ENCODE data around the gene SHB.

SHB gene

DNA sequence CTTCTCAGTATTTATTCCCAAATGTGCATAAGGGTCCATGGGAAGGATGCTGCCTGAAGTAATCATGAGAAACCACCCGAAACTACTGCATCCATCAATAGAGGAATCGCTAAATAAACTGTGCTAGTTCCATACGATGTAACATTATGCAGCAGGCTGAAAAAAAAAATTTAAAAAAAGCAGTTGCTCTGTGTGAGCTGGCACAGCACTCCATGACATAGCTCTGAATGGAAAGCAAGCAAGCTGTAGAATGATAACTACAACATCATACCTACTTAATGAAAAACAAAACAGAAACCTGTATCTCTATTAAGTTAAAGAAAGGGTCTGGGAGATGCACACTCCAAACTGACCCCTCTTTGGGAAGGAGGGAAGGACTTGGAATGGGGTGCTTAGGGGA, 49.3 kb downstream of the SHB start:
- no peak for TF ChIP-seq ZFX (IDR thresholded peaks at IDR 0.05; ENCODE audit: borderline replicate concordance)
- TF ChIP-seq, protein P1, sequence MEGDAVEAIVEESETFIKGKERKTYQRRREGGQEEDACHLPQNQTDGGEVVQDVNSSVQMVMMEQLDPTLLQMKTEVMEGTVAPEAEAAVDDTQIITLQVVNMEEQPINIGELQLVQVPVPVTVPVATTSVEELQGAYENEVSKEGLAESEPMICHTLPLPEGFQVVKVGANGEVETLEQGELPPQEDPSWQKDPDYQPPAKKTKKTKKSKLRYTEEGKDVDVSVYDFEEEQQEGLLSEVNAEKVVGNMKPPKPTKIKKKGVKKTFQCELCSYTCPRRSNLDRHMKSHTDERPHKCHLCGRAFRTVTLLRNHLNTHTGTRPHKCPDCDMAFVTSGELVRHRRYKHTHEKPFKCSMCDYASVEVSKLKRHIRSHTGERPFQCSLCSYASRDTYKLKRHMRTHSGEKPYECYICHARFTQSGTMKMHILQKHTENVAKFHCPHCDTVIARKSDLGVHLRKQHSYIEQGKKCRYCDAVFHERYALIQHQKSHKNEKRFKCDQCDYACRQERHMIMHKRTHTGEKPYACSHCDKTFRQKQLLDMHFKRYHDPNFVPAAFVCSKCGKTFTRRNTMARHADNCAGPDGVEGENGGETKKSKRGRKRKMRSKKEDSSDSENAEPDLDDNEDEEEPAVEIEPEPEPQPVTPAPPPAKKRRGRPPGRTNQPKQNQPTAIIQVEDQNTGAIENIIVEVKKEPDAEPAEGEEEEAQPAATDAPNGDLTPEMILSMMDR (IDR thresholded peaks at IDR 0.05), result no peak
- no peak overlapping the region for H3K27ac ChIP-seq

DNA sequence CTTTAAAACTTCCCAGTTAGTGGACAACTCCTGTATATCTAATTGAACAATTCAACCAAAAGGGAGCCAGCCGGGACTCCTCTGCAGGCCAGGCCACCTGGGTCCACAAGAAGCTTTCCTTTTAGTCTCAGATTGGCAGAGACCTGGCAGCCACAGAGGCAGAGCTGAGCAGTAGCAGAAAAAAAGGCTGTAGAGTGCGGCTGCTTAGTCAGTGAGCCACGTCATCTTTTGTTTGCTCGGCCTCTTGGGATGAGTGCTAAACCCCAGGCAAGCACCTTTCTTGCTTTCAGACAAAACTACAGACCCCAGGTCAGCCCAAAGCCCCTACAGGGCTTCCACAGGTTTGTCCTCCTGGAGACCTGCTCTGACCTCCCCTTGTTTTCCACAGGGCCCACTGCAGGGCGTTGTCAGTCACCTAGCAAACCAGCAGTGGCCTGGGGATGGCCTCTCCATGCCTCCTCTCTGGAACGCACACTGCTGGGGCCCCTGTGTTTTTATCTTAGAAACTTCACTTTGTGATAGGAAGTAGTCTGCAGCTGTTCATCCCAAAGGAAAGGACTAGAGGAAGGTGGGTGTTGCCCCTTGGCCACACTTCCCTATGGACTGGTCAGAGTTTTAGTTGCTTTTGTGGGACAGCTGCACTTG, 49.9 kb downstream of the SHB start:
- TF ChIP-seq, protein P1 (IDR thresholded peaks at IDR 0.05), result no peak
- no peak for TF ChIP-seq ZFX (IDR thresholded peaks at IDR 0.05; ENCODE audit: borderline replicate concordance)

DNA sequence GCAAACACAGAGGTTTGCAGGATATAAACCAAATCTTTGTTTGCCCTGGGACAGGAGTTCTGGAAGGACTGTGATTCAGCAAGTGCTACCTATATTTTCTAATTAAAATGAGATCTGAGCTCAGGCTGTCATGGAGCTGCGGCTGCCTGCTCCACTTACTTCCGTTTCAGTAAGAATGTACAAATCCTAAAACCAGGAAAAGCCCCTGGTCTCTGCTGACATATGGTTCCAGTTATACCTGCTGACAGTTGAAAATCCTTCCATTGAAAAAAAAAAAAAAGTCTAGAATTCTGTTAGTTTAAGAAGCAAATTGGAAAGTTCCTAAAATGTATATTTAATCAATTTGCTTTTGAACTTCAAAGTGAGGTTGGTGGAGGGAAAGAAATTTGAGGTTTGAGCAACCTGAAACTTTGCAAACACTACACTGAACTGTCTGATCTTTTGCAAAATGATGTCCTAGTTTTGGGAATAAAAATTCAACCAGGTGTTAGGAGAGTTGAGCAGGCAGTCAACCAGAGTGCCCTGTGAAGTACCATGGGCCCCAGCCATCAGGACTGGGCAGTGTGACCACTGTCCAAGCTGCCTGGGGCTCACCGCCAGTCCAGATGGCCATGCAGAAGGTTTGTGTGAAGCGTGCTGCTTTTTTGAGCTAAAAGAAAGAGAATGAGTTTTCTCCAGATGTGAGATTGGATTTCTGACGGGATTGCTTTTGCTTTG, 50.6 kb downstream of the SHB start:
- no peak overlapping the region for H3K27ac ChIP-seq
- TF ChIP-seq ZFX (IDR thresholded peaks at IDR 0.05; ENCODE audit: borderline replicate concordance), result no peak
- TF ChIP-seq, protein P1 (IDR thresholded peaks at IDR 0.05), result no peak

More for the DNA sequence above, 49.9 kb downstream of the SHB start:
- H3K27ac ChIP-seq, result no peak overlapping the region

DNA sequence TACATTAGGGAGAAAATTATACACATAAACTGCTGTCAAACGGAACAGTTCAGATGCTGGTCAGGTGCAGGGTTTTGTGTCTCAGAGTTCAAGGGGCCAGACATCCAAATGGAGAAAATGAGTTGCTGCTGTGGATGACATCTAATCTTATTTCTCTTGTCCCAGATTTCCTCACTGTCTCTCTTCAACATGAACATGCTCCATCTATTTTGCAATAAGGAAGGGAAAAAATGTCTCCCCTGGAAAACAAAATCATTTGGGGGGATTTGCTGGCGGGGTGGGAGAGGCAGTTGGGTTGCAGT, 51.2 kb downstream of the SHB start:
- H3K27ac ChIP-seq, result no peak overlapping the region
- TF ChIP-seq, protein P1 (IDR thresholded peaks at IDR 0.05), result no peak
- TF ChIP-seq ZFX (IDR thresholded peaks at IDR 0.05; ENCODE audit: borderline replicate concordance), result no peak

DNA sequence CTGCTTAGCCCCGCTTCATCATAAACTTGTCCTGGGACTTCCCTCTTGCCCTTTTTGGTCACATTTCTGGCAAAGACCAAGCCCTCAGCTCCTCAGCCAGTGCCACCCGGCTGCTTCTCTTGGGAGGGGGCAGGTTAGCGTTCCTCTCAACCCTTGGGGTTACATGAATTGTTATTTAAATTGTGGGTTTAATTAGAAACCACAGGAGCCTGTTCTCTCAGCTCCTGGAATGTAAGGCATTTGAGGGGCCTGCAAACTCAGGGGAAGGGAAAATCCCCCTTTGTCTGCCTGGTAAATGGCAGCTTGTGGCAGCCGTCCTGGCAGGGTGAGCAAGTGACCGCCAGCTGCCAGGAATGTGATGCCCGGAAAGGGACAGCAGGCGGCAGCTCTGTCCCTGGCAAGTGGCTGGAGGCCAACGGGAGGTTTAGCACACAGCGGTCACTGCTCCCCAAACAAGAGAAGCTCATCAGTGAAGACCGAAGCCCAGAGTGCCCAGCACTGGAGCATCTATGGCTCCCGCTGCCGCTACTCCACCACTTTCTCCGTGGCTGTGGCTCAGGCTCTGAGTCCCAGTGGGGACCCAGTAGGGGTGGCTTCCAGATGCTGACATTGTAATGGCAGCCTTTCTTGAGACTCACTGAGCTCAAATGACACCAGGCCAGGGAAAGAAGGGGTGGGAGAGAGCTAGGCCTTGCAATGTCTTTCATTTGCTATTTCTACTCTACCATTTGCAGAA, 51.7 kb downstream of the SHB start:
- H3K27ac ChIP-seq, result no peak overlapping the region
- no peak for TF ChIP-seq ZFX (IDR thresholded peaks at IDR 0.05; ENCODE audit: borderline replicate concordance)
- TF ChIP-seq, protein P1 (IDR thresholded peaks at IDR 0.05), result no peak

DNA sequence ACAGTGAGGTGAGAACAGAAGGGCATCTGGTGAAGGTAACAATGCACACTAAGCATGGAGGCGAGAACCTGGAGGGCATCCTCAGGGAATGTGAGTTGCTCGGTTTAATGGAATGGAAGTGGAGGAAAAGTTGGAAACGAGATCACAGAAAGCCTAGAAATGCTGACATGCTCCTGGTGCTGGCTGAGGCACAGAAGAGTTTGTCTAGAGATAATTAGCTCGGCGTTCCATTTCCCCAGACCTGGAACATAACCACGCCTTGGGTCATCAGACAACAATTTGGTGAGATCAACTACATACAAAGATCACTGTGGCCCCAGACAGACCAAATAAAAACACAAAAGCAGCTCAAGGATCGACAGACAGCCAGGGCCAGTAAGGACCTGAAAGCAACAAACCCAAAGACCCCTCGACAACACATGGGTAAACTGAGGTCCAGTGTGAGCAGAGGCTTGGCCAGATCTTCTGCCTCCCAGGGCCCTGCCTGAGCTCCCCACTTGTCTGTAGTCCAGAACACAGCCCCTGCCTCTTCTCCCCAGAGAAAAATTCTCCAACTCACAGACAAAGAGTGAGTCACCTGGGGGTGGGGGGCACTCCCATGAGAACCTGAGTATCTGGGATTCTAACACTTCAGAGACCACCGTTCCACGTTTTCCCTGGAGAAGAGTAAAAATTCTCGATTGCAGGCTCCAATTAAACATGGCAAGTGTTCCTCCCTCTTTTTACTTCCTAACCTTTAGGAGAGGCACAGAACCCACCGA, 52.5 kb downstream of the SHB start:
- no peak overlapping the region for H3K27ac ChIP-seq
- TF ChIP-seq, protein P1 (IDR thresholded peaks at IDR 0.05), result no peak
- no peak for TF ChIP-seq ZFX (IDR thresholded peaks at IDR 0.05; ENCODE audit: borderline replicate concordance)

Measured in 22Rv1 (cell line).